Osteocyte (in vitro differentiated cells): ENCODE results near the gene HECTD1. TPM values are rescaled to one million over a fixed set of nuclear protein-coding genes. Genes with fewer than 3 reads are reported as not detected.

ENCODE experiments used
- DNase-seq: peaks from one replicate; pipeline ENCODE4 v3.0.0; 2021; ENCODE audit warnings: mixed read lengths; ENCODE audit not compliant: unreplicated experiment; ENCODE audit errors: extremely low spot score
- H3K27ac Mint-ChIP-seq: one replicate; pipeline ENCODE4 v1.8.0; 2021; ENCODE audit warnings: mild to moderate bottlenecking, mixed read lengths; ENCODE audit not compliant: unreplicated experiment
- H3K27me3 Mint-ChIP-seq: one replicate; pipeline ENCODE4 v1.8.0; 2021; ENCODE audit warnings: mixed read lengths; ENCODE audit not compliant: unreplicated experiment
- H3K36me3 Mint-ChIP-seq: one replicate; pipeline ENCODE4 v1.8.0; 2021; ENCODE audit warnings: mixed read lengths; ENCODE audit not compliant: unreplicated experiment
- H3K4me1 Mint-ChIP-seq: one replicate; pipeline ENCODE4 v1.8.0; 2021; ENCODE audit warnings: mixed read lengths; ENCODE audit not compliant: unreplicated experiment
- H3K4me3 Mint-ChIP-seq: one replicate; pipeline ENCODE4 v1.8.0; 2021; ENCODE audit warnings: mild to moderate bottlenecking, moderate library complexity, mixed read lengths; ENCODE audit not compliant: unreplicated experiment
- H3K9me3 Mint-ChIP-seq: one replicate; pipeline ENCODE4 v1.8.0; 2021; ENCODE audit warnings: mixed read lengths; ENCODE audit not compliant: unreplicated experiment
- CTCF ChIP-seq: fragments of 200-600 bp; sonication (generic); IDR thresholded peaks from 2 replicates; pipeline ENCODE4 v1.5.0; 2021; ENCODE audit warnings: antibody characterized with exemption, mild to moderate bottlenecking, moderate library complexity
- total RNA-seq: library from RNA; stranded (reverse); gene quantifications from 2 replicates; pipeline ENCODE4 v1.2.1, GENCODE V29; 2021

The HECTD1 gene
- total RNA-seq, 1 donor from 2014 or later, result 175 TPM

- no peak for TF ChIP-seq CTCF
- Mint-ChIP-seq H3K27me3 (no peaks in the 10 kb centered on the region), H3K9me3 (no peaks in the 10 kb centered on the region), H3K27ac (no peak overlapping the region), H3K4me1 (no peaks in the 10 kb centered on the region), H3K36me3 (peaks cover 44% of the 10 kb centered on the region), H3K4me3 (no peak overlapping the region)
- DNase-seq, result no peak
Observed at GRCh38 chr14:31139301-31139847, 68.2 kb downstream of the HECTD1 start.

DNA sequence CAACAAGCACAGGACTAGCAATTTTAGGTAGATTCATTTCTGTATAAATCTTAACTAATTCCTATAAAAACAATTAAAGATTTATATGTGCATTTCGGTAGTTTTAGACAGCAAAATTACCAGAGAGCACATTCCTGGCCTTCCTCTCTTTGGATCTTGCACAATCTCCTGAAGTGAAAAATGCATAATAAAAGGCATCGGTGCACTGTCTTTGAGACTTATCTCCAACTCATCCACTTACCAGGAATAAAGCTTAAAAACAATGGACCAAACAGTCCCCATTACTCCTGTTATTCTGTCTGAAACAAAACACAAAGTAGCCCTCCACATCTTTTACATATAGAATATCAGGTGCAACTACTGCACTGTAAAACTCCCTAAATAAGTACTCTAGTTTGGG lies 69.3 kb downstream of the HECTD1 start:
- no peak for TF ChIP-seq CTCF
- no peak overlapping the region for H3K4me3 Mint-ChIP-seq
- H3K9me3 Mint-ChIP-seq, result no peaks in the 10 kb centered on the region
- no peaks in the 10 kb centered on the region for H3K27me3 Mint-ChIP-seq
- no peaks in the 10 kb centered on the region for H3K4me1 Mint-ChIP-seq
- H3K36me3 Mint-ChIP-seq, result peaks cover 43% of the 10 kb centered on the region
- H3K27ac Mint-ChIP-seq, result no peak overlapping the region
- no peak for DNase-seq

DNA sequence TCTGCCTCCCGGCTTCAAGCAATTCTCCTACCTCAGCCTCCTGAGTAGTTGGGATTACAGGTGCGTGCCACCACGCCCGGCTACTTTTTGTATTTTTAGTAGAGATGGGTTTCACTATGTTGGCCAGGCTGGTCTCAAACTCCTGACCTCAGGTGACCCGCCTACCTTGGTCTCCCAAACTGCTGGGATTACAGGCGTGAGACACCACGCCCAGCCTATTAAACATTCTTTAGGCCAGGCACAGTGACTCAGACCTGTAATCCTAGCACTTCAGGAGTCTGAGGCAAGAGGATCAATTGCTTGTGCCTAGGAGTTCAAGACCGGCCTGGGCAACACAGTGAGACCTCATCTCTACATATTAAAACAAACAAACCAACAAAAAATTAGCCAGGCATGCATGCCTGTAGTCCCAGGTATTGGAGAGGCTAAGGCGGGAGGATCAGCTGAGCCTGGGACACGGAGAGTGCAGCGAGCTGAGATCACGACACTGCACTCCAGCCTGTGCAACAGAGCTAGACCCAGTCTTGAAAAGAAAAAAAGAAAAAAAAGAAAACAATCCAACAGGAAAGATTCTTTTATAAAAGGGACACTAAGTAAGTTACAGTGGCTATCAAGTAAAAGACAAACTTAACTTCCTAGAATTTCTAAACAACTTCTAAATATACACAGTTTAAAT lies 70.2 kb downstream of the HECTD1 start:
- Mint-ChIP-seq H3K27ac (no peak overlapping the region), H3K9me3 (no peaks in the 10 kb centered on the region), H3K36me3 (peaks cover 45% of the 10 kb centered on the region), H3K4me1 (no peaks in the 10 kb centered on the region), H3K27me3 (no peaks in the 10 kb centered on the region), H3K4me3 (no peak overlapping the region)
- no peak for DNase-seq
- TF ChIP-seq CTCF, result no peak

GRCh38 chr14:31133133-31133532 lies 74.5 kb downstream of the HECTD1 start:
- Mint-ChIP-seq H3K27me3 (no peaks in the 10 kb centered on the region), H3K9me3 (no peaks in the 10 kb centered on the region), H3K27ac (no peak overlapping the region), H3K4me1 (no peaks in the 10 kb centered on the region), H3K36me3 (peaks cover 41% of the 10 kb centered on the region), H3K4me3 (no peak overlapping the region)
- no peak for DNase-seq
- no peak for TF ChIP-seq CTCF

DNA sequence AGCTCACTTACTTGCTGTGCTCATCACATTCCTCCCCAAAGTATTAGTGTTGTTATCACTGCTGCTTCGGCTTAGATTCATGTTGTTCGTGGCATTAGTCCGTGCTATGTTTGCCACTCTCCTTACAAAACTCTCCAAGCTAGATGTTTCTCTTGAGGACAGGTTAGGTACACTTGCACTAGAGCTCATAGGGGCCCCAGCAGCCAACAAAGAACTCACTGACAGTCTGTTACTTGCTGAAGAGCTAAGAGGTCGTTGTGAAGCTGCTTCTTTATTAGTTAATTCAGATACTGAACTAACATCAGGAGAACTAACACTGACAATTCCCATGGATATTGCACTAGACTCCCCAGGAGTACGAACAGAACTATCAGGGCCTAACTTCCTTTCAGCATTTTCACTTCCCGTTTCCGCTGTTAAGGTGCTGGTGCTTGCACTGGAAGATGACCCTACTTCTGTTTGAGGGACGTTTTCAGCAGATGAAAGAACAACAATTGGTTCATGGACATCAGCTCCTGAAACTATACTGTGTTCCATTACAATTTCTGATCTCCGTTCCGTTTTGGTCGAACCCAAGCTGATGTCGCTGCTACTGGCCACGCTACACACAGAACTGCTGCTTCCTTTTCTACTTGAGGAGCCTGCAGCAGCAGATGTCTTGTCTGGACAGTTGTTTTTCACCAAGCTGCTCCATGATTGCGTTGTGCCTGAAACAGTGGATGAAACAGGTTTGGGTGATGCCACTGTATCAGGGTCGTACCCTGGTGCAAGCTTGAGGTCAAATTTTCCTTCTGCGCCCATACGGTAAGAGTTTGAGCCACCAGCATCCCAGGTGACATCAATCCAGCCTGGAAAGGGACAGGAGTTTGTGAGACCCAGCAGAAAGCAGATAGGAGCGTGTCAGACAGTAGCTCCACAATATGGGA lies 78.7 kb downstream of the HECTD1 start:
- Mint-ChIP-seq H3K27me3 (no peaks in the 10 kb centered on the region), H3K9me3 (no peaks in the 10 kb centered on the region), H3K27ac (no peak overlapping the region), H3K4me3 (no peak overlapping the region), H3K36me3 (peaks cover 43% of the 10 kb centered on the region), H3K4me1 (no peaks in the 10 kb centered on the region)
- DNase-seq, result no peak
- TF ChIP-seq CTCF, result no peak
